H1 (cell line): ENCODE results near the gene CCNT1. TPM values are rescaled to one million over a fixed set of nuclear protein-coding genes. Genes with fewer than 3 reads are reported as not detected.

ENCODE experiments used
- CTCF ChIA-PET: fragments of 300-600 bp; sonication (Branson Sonifier 250); formaldehyde crosslinking; loops from one replicate; lab custom pipeline; 2021; ENCODE audit not compliant: partially characterized antibody; lab: Charles Lee
- POLR2A ChIA-PET: fragments of 300-600 bp; sonication (Branson Sonifier 250); formaldehyde crosslinking; loops from one replicate; lab custom pipeline; 2021; ENCODE audit warnings: inconsistent platforms; ENCODE audit not compliant: partially characterized antibody; lab: Charles Lee
- DNase-seq, 2 experiments: peaks; one replicate each; pipeline versions ENCODE4 v3.0.0 to v3.0.0-alpha.2; 2010 to 2022; ENCODE audit warnings: low spot score in 2 of 2, low read depth in 1 of 2, mixed read lengths in 1 of 2
- FAIRE-seq: peaks from 2 replicates; lab custom pipeline; 2011; peaks lifted over from hg19 to GRCh38; lab: Jason Lieb, UNC
- H2AFZ ChIP-seq: 2 replicates; pipeline ENCODE4 v1.8.1; 2012; ENCODE audit warnings: low read length, inconsistent platforms
- H2AK5ac ChIP-seq: 2 replicates; pipeline ENCODE4 v1.6.1; 2013; ENCODE audit warnings: low read depth, low read length
- H2BK120ac ChIP-seq: replicated peaks from 2 replicates; pipeline ENCODE3; 2013; ENCODE audit warnings: low read depth, low read length, inconsistent platforms
- H2BK12ac ChIP-seq: 2 replicates; pipeline ENCODE4 v1.6.1; 2013; ENCODE audit warnings: low read depth, low read length
- H2BK15ac ChIP-seq: 2 replicates; pipeline ENCODE4 v1.6.1; 2013; ENCODE audit warnings: low read length
- H2BK20ac ChIP-seq: 2 replicates; pipeline ENCODE4 v1.6.1; 2013; ENCODE audit warnings: low read length
- H2BK5ac ChIP-seq: 2 replicates; pipeline ENCODE4 v1.6.1; 2013; ENCODE audit warnings: low read depth, low read length
- H3K14ac ChIP-seq: 2 replicates; pipeline ENCODE4 v1.6.1; 2013; ENCODE audit warnings: inconsistent platforms; ENCODE audit not compliant: insufficient read length
- H3K18ac ChIP-seq: 2 replicates; pipeline ENCODE4 v1.6.1; 2013; ENCODE audit warnings: low read length; ENCODE audit errors: extremely low read depth
- H3K23ac ChIP-seq: 2 replicates; pipeline ENCODE4 v1.6.1; 2013; ENCODE audit warnings: inconsistent platforms; ENCODE audit not compliant: insufficient read length
- H3K23me2 ChIP-seq: 2 replicates; pipeline ENCODE4 v1.6.1; 2013; ENCODE audit warnings: low read depth, low read length
- H3K27ac ChIP-seq: 2 replicates; pipeline ENCODE4 v1.6.1; 2011; ENCODE audit warnings: low read depth, low read length, inconsistent platforms
- H3K27me3 ChIP-seq, 4 experiments: replicated peaks in 1 of 4; 1 replicate in 1 of 4; 2 replicates in 3 of 4; pipeline versions ENCODE4 v1.6.1 to v1.8.1; 2011 to 2013; ENCODE audit warnings: low read length in 3 of 4, mild to moderate bottlenecking in 3 of 4, inconsistent platforms in 2 of 4, mixed read lengths in 2 of 4, moderate library complexity in 1 of 4; ENCODE audit not compliant: control insufficient read depth in 3 of 4, insufficient read depth in 3 of 4; ENCODE audit errors: extremely low read depth in 1 of 4
- H3K36me3 ChIP-seq, 4 experiments: 2 replicates each; pipeline versions ENCODE4 v1.6.1 to v1.8.1; 2011 to 2013; ENCODE audit warnings: mild to moderate bottlenecking in 4 of 4, low read length in 3 of 4, moderate library complexity in 2 of 4, control low read depth in 1 of 4, inconsistent platforms in 1 of 4; ENCODE audit not compliant: insufficient read depth in 4 of 4, control insufficient read depth in 2 of 4
- H3K4ac ChIP-seq: replicated peaks from 2 replicates; pipeline ENCODE3; 2013; ENCODE audit warnings: low read length, low read depth, mixed read lengths, inconsistent platforms; ENCODE audit not compliant: insufficient read length
- H3K4me1 ChIP-seq, 4 experiments: replicated peaks in 1 of 4; 1 replicate in 1 of 4; 2 replicates in 3 of 4; pipeline versions ENCODE4 v1.6.1 to v1.8.1; 2011 to 2013; ENCODE audit warnings: low read length in 3 of 4, inconsistent platforms in 2 of 4, mixed read lengths in 1 of 4; ENCODE audit not compliant: insufficient read depth in 4 of 4, control insufficient read depth in 3 of 4
- H3K4me2 ChIP-seq, 2 experiments: 2 replicates each; pipeline versions ENCODE4 v1.6.1 to v1.8.1; 2011 to 2013; ENCODE audit warnings: low read depth in 2 of 2, low read length in 2 of 2, control low read depth in 1 of 2, inconsistent platforms in 1 of 2, mild to moderate bottlenecking in 1 of 2; ENCODE audit not compliant: insufficient read depth in 1 of 2
- H3K4me3 ChIP-seq, 4 experiments: fragments of 200-600, 300-600 bp in 1 of 4; sonication (generic), shearing (Covaris generic), sonication (Bioruptor Twin) in 1 of 4; 2 replicates each; pipeline versions ENCODE4 v1.5.1 to v1.8.1; 2011 to 2016; ENCODE audit warnings: low read length in 4 of 4, low read depth in 3 of 4, control low read depth in 2 of 4, inconsistent platforms in 2 of 4, mild to moderate bottlenecking in 2 of 4, mixed read lengths in 1 of 4, moderate library complexity in 1 of 4; ENCODE audit not compliant: insufficient read depth in 2 of 4; ENCODE audit errors: extremely low read depth in 1 of 4
- H3K56ac ChIP-seq: replicated peaks from 2 replicates; pipeline ENCODE3; 2013; ENCODE audit warnings: low read depth, mild to moderate bottlenecking, mixed read lengths, low read length, inconsistent platforms; ENCODE audit not compliant: insufficient read length
- H3K79me1 ChIP-seq: 2 replicates; pipeline ENCODE4 v1.6.1; 2013; ENCODE audit warnings: low read depth, low read length, control low read depth
- H3K79me2 ChIP-seq, 2 experiments: 2 replicates each; pipeline versions ENCODE4 v1.6.1 to v1.8.1; 2012 to 2013; ENCODE audit warnings: low read length in 2 of 2, mild to moderate bottlenecking in 2 of 2, inconsistent platforms in 1 of 2; ENCODE audit not compliant: insufficient read depth in 2 of 2, control insufficient read depth in 1 of 2
- H3K9ac ChIP-seq, 4 experiments: replicated peaks in 1 of 4; 1 replicate in 1 of 4; 2 replicates in 3 of 4; pipeline versions ENCODE4 v1.6.1 to v1.8.1; 2011 to 2013; ENCODE audit warnings: low read depth in 3 of 4, low read length in 3 of 4, control low read depth in 2 of 4, mild to moderate bottlenecking in 2 of 4, moderate library complexity in 2 of 4, inconsistent platforms in 1 of 4; ENCODE audit errors: extremely low read depth in 1 of 4
- H3K9me3 ChIP-seq, 2 experiments: 2 replicates each; pipeline versions ENCODE4 v1.6.1 to v1.8.1; 2012 to 2013; ENCODE audit warnings: mild to moderate bottlenecking in 2 of 2, moderate library complexity in 2 of 2, control low read depth in 1 of 2, inconsistent platforms in 1 of 2, low read depth in 1 of 2, low read length in 1 of 2, mixed read lengths in 1 of 2; ENCODE audit not compliant: insufficient read depth in 2 of 2
- H4K20me1 ChIP-seq, 2 experiments: replicated peaks in 1 of 2; 2 replicates each; pipeline versions ENCODE3 to v1.8.1; 2011 to 2013; ENCODE audit warnings: inconsistent platforms in 2 of 2, low read length in 2 of 2, mild to moderate bottlenecking in 1 of 2; ENCODE audit not compliant: insufficient read depth in 2 of 2, control insufficient read depth in 1 of 2
- H4K5ac ChIP-seq: 2 replicates; pipeline ENCODE4 v1.6.1; 2013; ENCODE audit warnings: low read length, low read depth, mixed read lengths, inconsistent platforms; ENCODE audit not compliant: insufficient read length
- H4K8ac ChIP-seq: 2 replicates; pipeline ENCODE4 v1.8.0; 2013; ENCODE audit warnings: mild to moderate bottlenecking, moderate library complexity, low read length, inconsistent platforms; ENCODE audit not compliant: insufficient read depth; ENCODE audit errors: extremely low read depth
- H4K91ac ChIP-seq: replicated peaks from 2 replicates; pipeline ENCODE3; 2013; ENCODE audit warnings: low read length, mixed read lengths, inconsistent platforms; ENCODE audit not compliant: insufficient read length
- FOSL1 ChIP-seq: IDR thresholded peaks from 2 replicates; pipeline ENCODE4 v1.6.1; 2011; ENCODE audit warnings: mild to moderate bottlenecking, low read depth, low read length, moderate library complexity; ENCODE audit not compliant: insufficient read depth
- KDM1A ChIP-seq: fragments of 200-600, 300-600 bp; sonication (generic); IDR thresholded peaks from 2 replicates; pipeline ENCODE4 v1.7.1; 2016; ENCODE audit warnings: mild to moderate bottlenecking, low read length, borderline replicate concordance
- WGBS, 2 experiments: shearing (Covaris generic) in 1 of 2; methylation state at CpG; one replicate each; pipeline versions ENCODE4 v1.1.6 to v1.1.7; 2013 to 2015; ENCODE audit warnings: low lambda C conversion rate in 2 of 2, mixed read lengths in 2 of 2, inconsistent platforms in 1 of 2, low coverage in 1 of 2, missing lambda C conversion rate in 1 of 2; ENCODE audit not compliant: insufficient replicate concordance in 2 of 2, insufficient coverage in 1 of 2, insufficient read length in 1 of 2; ENCODE audit errors: extremely low coverage in 1 of 2, missing lambda C conversion rate in 1 of 2; 5-methylcytosine and 5-hydroxymethylcytosine counted together
- polyA plus RNA-seq, 7 experiments: library from polyadenylated mRNA; depleted of rRNA in 3 of 7; stranded (reverse) in 5 of 7; unstranded in 2 of 7; fragments of >200 nt in 5 of 7; fragments of 200-250 nt in 2 of 7; gene quantifications; 1 replicate in 5 of 7; 2 replicates in 1 of 7; 4 replicates in 1 of 7; pipeline versions ENCODE4 v1.2.1 to v1.2.3, GENCODE V29; 2011 to 2013; ENCODE audit warnings: missing spikeins in 2 of 7, mixed read lengths in 2 of 7
- total RNA-seq: library from RNA; stranded (reverse); fragmentation: NEBNext Ultra II Directional; extraction: Animal tissue kit (Norgen Biotek cat#: 25700); gene quantifications from 2 replicates; pipeline ENCODE4 v1.2.1, GENCODE V29; 2021

Gene CCNT1
- total and polyA plus RNA-seq, 2 of the 8 experiments (the other 6 are each of a cell fraction or from before 2014, with no cell fraction given), result 13.2 to 45.9 TPM

DNA sequence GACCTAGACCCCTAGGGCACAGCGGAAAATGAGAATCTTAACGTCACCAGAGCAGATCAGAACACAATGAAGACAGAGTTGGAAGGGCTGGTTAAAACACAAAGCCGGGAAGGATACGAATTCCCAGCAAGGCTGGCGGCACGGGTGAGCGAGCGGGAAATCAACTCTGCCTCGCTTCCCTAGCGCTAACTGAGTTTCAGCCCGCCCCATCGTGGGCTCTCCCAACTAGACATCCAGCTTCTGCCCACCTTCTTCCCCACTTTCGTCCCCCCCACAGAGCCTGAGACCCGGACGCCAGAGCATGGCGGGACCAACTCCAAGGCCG, 377 bp downstream of the CCNT1 start:
- H3K56ac ChIP-seq, result peak overlapping the region; percentile 65
- H3K18ac ChIP-seq, result peak overlapping the region; percentile 92; the same call in 1 of the 2 replicates
- DNase-seq, result no peak
- peak overlapping the region; percentile 28; the same call in 1 of the 2 replicates for H2AFZ ChIP-seq
- H4K20me1 ChIP-seq, result peaks cover 0 to 12% of the 10 kb centered on the region in 2 experiments
- no peak overlapping the region for H2BK120ac ChIP-seq
- no peak overlapping the region for H2BK20ac ChIP-seq
- peak overlapping the region; percentile 98 to 99 (median 98) for H3K9ac ChIP-seq
- CTCF ChIA-PET, result interaction anchor here (0.6 kb wide), 3 partner anchors 35 to 156 kb away, joined by 3 to 4 read pairs (median 3); a partner anchor contains a TSS
- H3K27me3 ChIP-seq, result no peaks in the 10 kb centered on the region
- H4K91ac ChIP-seq, result no peak overlapping the region
- H2AK5ac ChIP-seq, result no peak overlapping the region
- peaks cover 4 to 31% (median 10%) of the 10 kb centered on the region in 4 experiments; a peak in 6 of 8 replicates for H3K36me3 ChIP-seq
- H3K4ac ChIP-seq, result peak overlapping the region; percentile 92
- peak overlapping the region; percentile 98; the same call in 1 of the 2 replicates for H4K8ac ChIP-seq
- no peaks in the 10 kb centered on the region; the same call in 1 of the 2 replicates for H3K79me1 ChIP-seq
- H2BK15ac ChIP-seq, result no peak overlapping the region
- H2BK5ac ChIP-seq, result peak overlapping the region; percentile 94
- peaks cover 0 to 5% (median 0%) of the 10 kb centered on the region in 4 experiments; a peak in 3 of 7 replicates for H3K4me1 ChIP-seq
- peak overlapping the region; percentile 81 to 85 for H3K4me2 ChIP-seq
- H3K23me2 ChIP-seq, result peaks cover 5% of the 10 kb centered on the region; the same call in 1 of the 2 replicates
- H2BK12ac ChIP-seq, result peak overlapping the region; percentile 46; the same call in 1 of the 2 replicates
- no peak overlapping the region for H3K14ac ChIP-seq
- peak overlapping the region; percentile 87 to 100 (median 97) for H3K4me3 ChIP-seq
- no peak for TF ChIP-seq FOSL1
- no peak for TF ChIP-seq KDM1A
- TF ChIP-seq, all 59 proteins: peak for 0
- peaks cover 7 to 11% of the 10 kb centered on the region in 2 experiments for H3K9me3 ChIP-seq
- peaks cover 20 to 48% of the 10 kb centered on the region in 2 experiments for H3K79me2 ChIP-seq
- no peak for FAIRE-seq
- 1% methylated on average over 17 of the region's 17 CpGs; no CpG with 5 or more reads in 1 of the 2 experiments for WGBS, 2 experiments
- peak overlapping the region; percentile 71 for H4K5ac ChIP-seq
- peak overlapping the region; percentile 97 for H3K27ac ChIP-seq
- POLR2A ChIA-PET, result interaction anchor here (1.0 to 2.0 kb wide), 6 partner anchors 11 to 96 kb away, joined by 3 to 17 read pairs (median 4); partner anchors contain the start of gene KANSL2
- H3K23ac ChIP-seq, result no peak overlapping the region
